Mammary epithelial cell (primary cell): Measurements from ENCODE around the gene MPP3.

Experiments
- CTCF ChIP-seq, 2 donors: IDR thresholded peaks in 1 of 2; conservative IDR thresholded peaks in 1 of 2; 2 replicates each; pipeline ENCODE4 v1.5.1; 2011 to 2012; ENCODE audit warnings: inconsistent platforms in 2 of 2, low read length in 2 of 2, mild to moderate bottlenecking in 2 of 2, control low read depth in 1 of 2, low read depth in 1 of 2; ENCODE audit not compliant: insufficient read depth in 1 of 2; ENCODE audit errors: extremely low read depth in 1 of 2
- EZH2 ChIP-seq: IDR thresholded peaks from 2 replicates; pipeline ENCODE4 v1.6.1; 2012; ENCODE audit warnings: low read length, inconsistent platforms, borderline replicate concordance

- TF ChIP-seq CTCF (conservative IDR thresholded peaks at IDR 0.05 in 1 of 2, IDR thresholded peaks at IDR 0.05 in 1 of 2; ENCODE audit: extremely low read depth in 1 of 2, insufficient read depth in 1 of 2, low read depth in 1 of 2, low read length in 2 of 2) (no peak), EZH2 (no peak)
Measured at GRCh38 chr17:43784628-43785101, 48.3 kb downstream of the MPP3 start.
